Adrenal gland (tissue), 12 donors: ENCODE data around the gene MID1IP1. TPM values are rescaled to one million over a fixed set of nuclear protein-coding genes. Genes with fewer than 3 reads are reported as not detected.

Experiments used
- DNase-seq, 7 donors: peaks; one replicate each; pipeline ENCODE4 v3.0.0-alpha.2; 2019 to 2020
- H3K27ac ChIP-seq, 5 donors: fragments of 200-600 bp; sonication (generic) in 4 of 5; 1 replicate in 3 of 5; 2 replicates in 2 of 5; pipeline versions ENCODE4 v1.5.1 to v1.8.0; 2016 to 2020; ENCODE audit warnings: mild to moderate bottlenecking in 1 of 5
- H3K27me3 ChIP-seq: fragments of 200-600 bp; 2 replicates; pipeline ENCODE4 v1.8.0; 2021
- H3K36me3 ChIP-seq, 2 donors: fragments of 200-600 bp; replicated peaks in 1 of 2; 1 replicate in 1 of 2; 2 replicates in 1 of 2; pipeline versions ENCODE4 v1.5.1 to v1.8.0; 2018 to 2022
- H3K4me1 ChIP-seq, 2 donors: fragments of 200-600 bp; replicated peaks in 1 of 2; 1 replicate in 1 of 2; 2 replicates in 1 of 2; pipeline versions ENCODE4 v1.5.1 to v1.8.0; 2018 to 2021
- H3K4me3 ChIP-seq, 4 donors: fragments of 200-600 bp; sonication (generic) in 3 of 4; one replicate each; pipeline ENCODE4 v1.5.1; 2016 to 2018
- H3K9me3 ChIP-seq, 3 donors: fragments of 200-600 bp; sonication (generic) in 1 of 3; replicated peaks in 1 of 3; 1 replicate in 2 of 3; 2 replicates in 1 of 3; pipeline versions ENCODE4 v1.5.1 to v1.8.0; 2016 to 2021
- CTCF ChIP-seq, 6 experiments: fragments of 450-650 bp in 4 of 6; fragments of 200-600 bp in 2 of 6; sonication (generic) in 1 of 6; IDR thresholded peaks; 1 replicate in 5 of 6; 2 replicates in 1 of 6; pipeline versions ENCODE4 v1.5.1 to v1.8.0; 2016 to 2021; ENCODE audit warnings: antibody characterized with exemption in 6 of 6, mild to moderate bottlenecking in 2 of 6, moderate library complexity in 1 of 6
- POLR2A ChIP-seq, 2 donors: fragments of 450-650 bp; IDR thresholded peaks; one replicate each; pipeline ENCODE4 v1.6.1; 2017; ENCODE audit warnings: antibody characterized with exemption in 2 of 2, mild to moderate bottlenecking in 2 of 2, moderate library complexity in 1 of 2
- WGBS, 4 donors: extraction: QIAGEN DNeasy Blood & Tissue Kit in 2 of 4; methylation state at CpG; one replicate each; pipeline versions ENCODE4 v1.1.5 to v1.1.7; 2013 to 2017; 5-methylcytosine and 5-hydroxymethylcytosine counted together
- intact Hi-C, 2 donors: fragments of 100-400 bp; cut with DNase I; formaldehyde crosslinking; loops; one replicate each; pipeline versions ENCODE4 v1.14.1 to v1.15.0; 2022 to 2023
- polyA plus RNA-seq, 3 donors: library from polyadenylated mRNA; stranded (reverse); fragments of 200-250 nt in 2 of 3; fragments of 350-450 nt in 1 of 3; fragmentation: Illumina TruSeq in 1 of 3; extraction: RNeasy Lipid Tissue Mini Kit (QIAGEN cat#74804) in 1 of 3; gene quantifications; one replicate each; pipeline ENCODE4 v1.2.3, GENCODE V29; 2013 to 2014
- total RNA-seq, 9 donors: library from RNA; depleted of rRNA in 4 of 9; stranded (reverse); fragments of >200 nt in 4 of 9; fragments of 120-200 nt in 1 of 9; fragmentation: NEBNext Ultra II Directional in 1 of 9; extraction: Animal tissue kit (Norgen Biotek cat#: 25700) in 1 of 9; gene quantifications; one replicate each; pipeline versions ENCODE4 v1.1.0 to v1.2.4, GENCODE V29; 2013 to 2023
- donor health status: healthy with polysubstance abuse.
- donor health status: Bipolar disorder and iron deficiency.
- donor health status: DM: yes; HTN: yes; CAD: no.
- donor health status: DM: no; HTN: no; CAD: no.
- donor health status: DM: no; HTN: no; CAD: no.
- donor health status: DM: yes; HTN: yes; CAD: no.

Gene MID1IP1
- total and polyA plus RNA-seq, 12 donors: 16.8 to 106 (median 50.6) TPM

GRCh38 chrX:38839277-38839676 is 38.0 kb downstream of the MID1IP1 start:
- intact Hi-C loops: no loop called here
- DNase-seq: no peak
- WGBS, 4 donors: 72 to 89% (median 76%) methylated on average over 3 of the region's 3 CpGs
- Histone ChIP-seq H3K4me3 (no peak overlapping the region), H3K9me3 (no peaks in the 10 kb centered on the region), H3K4me1 (no peaks in the 10 kb centered on the region), H3K27me3 (peaks cover 15% of the 10 kb centered on the region), H3K27ac (no peak overlapping the region), H3K36me3 (no peaks in the 10 kb centered on the region)
- TF ChIP-seq CTCF (IDR thresholded peaks at IDR 0.05) (no peak), POLR2A (IDR thresholded peaks at IDR 0.05) (no peak)

DNA sequence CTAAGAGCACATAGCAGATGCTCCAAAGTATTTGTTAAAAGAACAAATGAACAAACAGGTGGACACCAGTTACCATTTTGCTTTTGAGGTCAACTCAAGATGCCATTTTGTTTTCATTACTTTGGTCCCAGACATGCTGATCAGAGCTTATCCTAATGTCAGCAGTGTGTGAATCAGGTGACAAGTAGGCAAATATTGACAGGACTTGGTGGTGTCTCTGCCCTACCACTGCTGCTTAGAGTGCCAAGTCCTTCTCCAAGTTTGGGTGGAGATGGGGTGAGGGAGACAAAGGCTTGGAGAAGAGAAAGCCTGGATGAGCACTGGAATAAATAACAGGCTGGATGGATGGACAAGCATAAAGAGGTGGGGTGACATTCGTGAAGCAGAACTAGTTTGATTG is 38.7 kb downstream of the MID1IP1 start:
- Histone ChIP-seq H3K4me3 (no peak overlapping the region), H3K4me1 (no peaks in the 10 kb centered on the region), H3K27ac (no peak overlapping the region), H3K9me3 (no peaks in the 10 kb centered on the region), H3K36me3 (no peaks in the 10 kb centered on the region), H3K27me3 (peaks cover 15% of the 10 kb centered on the region)
- intact Hi-C loops: no loop called here
- WGBS, 4 donors: 49 to 92% (median 76%) methylated on average over 1 of the region's 1 CpG
- no peak for TF ChIP-seq CTCF (IDR thresholded peaks at IDR 0.05)
- TF ChIP-seq POLR2A (IDR thresholded peaks at IDR 0.05): no peak
- DNase-seq: no peak

- 26 to 48% (median 37%) methylated on average over 2 of the region's 2 CpGs for WGBS, 4 donors
- Histone ChIP-seq H3K27me3 (peaks cover 15% of the 10 kb centered on the region), H3K27ac (no peak overlapping the region), H3K36me3 (no peaks in the 10 kb centered on the region), H3K4me3 (no peak overlapping the region), H3K9me3 (no peaks in the 10 kb centered on the region), H3K4me1 (no peaks in the 10 kb centered on the region)
- no peak for DNase-seq
- TF ChIP-seq CTCF (IDR thresholded peaks at IDR 0.05): no peak
- intact Hi-C loops: no loop called here
These were observed 40.5 kb downstream of the MID1IP1 start for GRCh38 chrX:38841750-38842149.

DNA sequence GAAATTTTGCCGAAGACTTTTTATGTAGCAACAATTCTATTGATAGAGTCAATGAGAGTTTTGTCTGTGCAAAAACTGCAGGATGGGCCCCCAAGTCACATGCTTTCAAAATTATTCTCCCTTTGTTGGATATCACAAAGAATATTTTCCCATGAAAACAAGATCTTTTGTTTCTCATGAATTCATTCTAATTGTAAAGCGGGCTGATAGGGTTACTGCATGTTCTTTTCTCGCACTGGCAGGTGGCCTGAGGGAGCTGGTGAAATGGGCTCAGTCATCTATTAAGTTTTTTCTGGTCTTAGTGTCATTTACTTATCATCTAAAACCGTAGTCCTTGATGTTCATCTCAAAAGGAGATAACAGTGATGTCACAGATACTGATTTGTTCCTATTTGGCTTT is 44.2 kb downstream of the MID1IP1 start:
- Histone ChIP-seq H3K4me1 (no peaks in the 10 kb centered on the region), H3K9me3 (no peaks in the 10 kb centered on the region), H3K27ac (no peak overlapping the region), H3K27me3 (peaks cover 10% of the 10 kb centered on the region), H3K4me3 (no peak overlapping the region), H3K36me3 (no peaks in the 10 kb centered on the region)
- no peak for DNase-seq
- TF ChIP-seq CTCF (IDR thresholded peaks at IDR 0.05): no peak
- TF ChIP-seq POLR2A (IDR thresholded peaks at IDR 0.05): no peak
- intact Hi-C loops: no loop called here
- 55 to 69% (median 65%) methylated on average over 4 of the region's 4 CpGs for WGBS, 4 donors
